ENCODE data around the gene TBC1D22B.

- TF ChIP-seq CTCF (IDR thresholded peaks at IDR 0.05; ENCODE audit: insufficient read depth, low read length, poor library complexity, severe bottlenecking): no peak
- TF ChIP-seq EZH2phosphoT487 (conservative IDR thresholded peaks at IDR 0.05; ENCODE audit: low read length): no peak
Observed at GRCh38 chr6:37260444-37260843, 2.9 kb downstream of the TBC1D22B start.

Data from SU-DHL-6 (cell line).